ENCODE measurements around the gene COL20A1.

COL20A1 gene

GRCh38 chr20:63359937-63360849, 67.2 kb downstream of the COL20A1 start:
- Mint-ChIP-seq H3K27me3 (peaks cover 55% of the 10 kb centered on the region), H3K4me1 (no peaks in the 10 kb centered on the region), H3K4me3 (no peak overlapping the region), H3K36me3 (peaks cover 2% of the 10 kb centered on the region), H3K9me3 (no peaks in the 10 kb centered on the region), H3K27ac (no peak overlapping the region)
- no peak for DNase-seq
- CTCF ChIA-PET = no interaction called here

GRCh38 chr20:63360850-63361518, 68.0 kb downstream of the COL20A1 start, which contains the start of gene CHRNA4:
TSS of gene CHRNA4 (minus strand) at chr20:63361349. CDS start at chr20:63361165, 184 bp downstream.
- no peaks in the 10 kb centered on the region for H3K4me1 Mint-ChIP-seq
- H3K27ac Mint-ChIP-seq = no peak within 1 kb of the TSS
- peaks cover 2% of the 10 kb centered on the region for H3K36me3 Mint-ChIP-seq
- no peak for DNase-seq
- H3K4me3 Mint-ChIP-seq = no peak within 1 kb of the TSS
- CTCF ChIA-PET = no interaction called here
- peaks cover 56% of the 10 kb centered on the region for H3K27me3 Mint-ChIP-seq
- no peaks in the 10 kb centered on the region for H3K9me3 Mint-ChIP-seq

- Mint-ChIP-seq H3K4me1 (no peaks in the 10 kb centered on the region), H3K27me3 (peaks cover 56% of the 10 kb centered on the region)
Observed at GRCh38 chr20:63361519-63362435, 68.8 kb downstream of the COL20A1 start.

GRCh38 chr20:63362436-63363009, 69.5 kb downstream of the COL20A1 start:
- Mint-ChIP-seq H3K9me3 (no peaks in the 10 kb centered on the region), H3K4me1 (no peaks in the 10 kb centered on the region), H3K36me3 (peaks cover 2% of the 10 kb centered on the region), H3K27ac (no peak overlapping the region), H3K27me3 (peaks cover 56% of the 10 kb centered on the region), H3K4me3 (no peak overlapping the region)
- CTCF ChIA-PET = interaction anchor here (1.4 kb wide), 1 partner anchor 139 kb away, joined by 4 read pairs; no protein-coding TSS in a partner anchor
- no peak for DNase-seq

More at GRCh38 chr20:63361519-63362435, 68.8 kb downstream of the COL20A1 start:
- H3K9me3 Mint-ChIP-seq = no peaks in the 10 kb centered on the region
- H3K36me3 Mint-ChIP-seq = peaks cover 2% of the 10 kb centered on the region
- no peak for DNase-seq
- no peak overlapping the region for H3K27ac Mint-ChIP-seq
- no peak overlapping the region for H3K4me3 Mint-ChIP-seq
- CTCF ChIA-PET = interaction anchor here (1.4 kb wide), 1 partner anchor 138 kb away, joined by 4 read pairs; no protein-coding TSS in a partner anchor

- DNase-seq = no peak
- H3K27me3 Mint-ChIP-seq = peaks cover 56% of the 10 kb centered on the region
- no peaks in the 10 kb centered on the region for H3K4me1 Mint-ChIP-seq
- no peaks in the 10 kb centered on the region for H3K9me3 Mint-ChIP-seq
- no peak overlapping the region for H3K4me3 Mint-ChIP-seq
- CTCF ChIA-PET = interaction anchor here (1.4 kb wide), 1 partner anchor 140 kb away, joined by 4 read pairs; no protein-coding TSS in a partner anchor
- H3K27ac Mint-ChIP-seq = no peak overlapping the region
- peaks cover 2% of the 10 kb centered on the region for H3K36me3 Mint-ChIP-seq
Observed at GRCh38 chr20:63363013-63363957, 70.3 kb downstream of the COL20A1 start.

- CTCF ChIA-PET = no interaction called here
- peaks cover 50% of the 10 kb centered on the region for H3K27me3 Mint-ChIP-seq
Observed at GRCh38 chr20:63363981-63364561, 71.1 kb downstream of the COL20A1 start.

GRCh38 chr20:63364801-63365585, 72.0 kb downstream of the COL20A1 start:
- no peaks in the 10 kb centered on the region for H3K9me3 Mint-ChIP-seq
- H3K4me1 Mint-ChIP-seq = no peaks in the 10 kb centered on the region
- CTCF ChIA-PET = no interaction called here
- no peak for DNase-seq
- peaks cover 2% of the 10 kb centered on the region for H3K36me3 Mint-ChIP-seq
- H3K27ac Mint-ChIP-seq = no peak overlapping the region
- no peak overlapping the region for H3K4me3 Mint-ChIP-seq
- peaks cover 41% of the 10 kb centered on the region for H3K27me3 Mint-ChIP-seq

More at GRCh38 chr20:63363981-63364561, 71.1 kb downstream of the COL20A1 start:
- DNase-seq = no peak
- Mint-ChIP-seq H3K4me1 (no peaks in the 10 kb centered on the region), H3K36me3 (peaks cover 2% of the 10 kb centered on the region), H3K27ac (no peak overlapping the region), H3K9me3 (no peaks in the 10 kb centered on the region), H3K4me3 (no peak overlapping the region)

GRCh38 chr20:63365601-63366389, 72.8 kb downstream of the COL20A1 start:
- DNase-seq = no peak
- CTCF ChIA-PET = no interaction called here
- H3K9me3 Mint-ChIP-seq = no peaks in the 10 kb centered on the region
- no peak overlapping the region for H3K27ac Mint-ChIP-seq
- peaks cover 2% of the 10 kb centered on the region for H3K36me3 Mint-ChIP-seq
- H3K4me3 Mint-ChIP-seq = no peak overlapping the region
- no peaks in the 10 kb centered on the region for H3K4me1 Mint-ChIP-seq
- H3K27me3 Mint-ChIP-seq = peaks cover 33% of the 10 kb centered on the region

- Mint-ChIP-seq H3K9me3 (no peaks in the 10 kb centered on the region), H3K36me3 (peaks cover 2% of the 10 kb centered on the region), H3K27ac (no peak overlapping the region), H3K27me3 (peaks cover 33% of the 10 kb centered on the region), H3K4me1 (no peaks in the 10 kb centered on the region), H3K4me3 (no peak overlapping the region)
- no peak for DNase-seq
- CTCF ChIA-PET = no interaction called here
Observed at GRCh38 chr20:63366390-63367365, 73.7 kb downstream of the COL20A1 start.

GRCh38 chr20:63367446-63368055, 74.6 kb downstream of the COL20A1 start:
- peaks cover under 1% of the 10 kb centered on the region for H3K36me3 Mint-ChIP-seq
- no peaks in the 10 kb centered on the region for H3K9me3 Mint-ChIP-seq
- no peak overlapping the region for H3K27ac Mint-ChIP-seq
- CTCF ChIA-PET = no interaction called here
- peaks cover 24% of the 10 kb centered on the region for H3K27me3 Mint-ChIP-seq
- no peaks in the 10 kb centered on the region for H3K4me1 Mint-ChIP-seq
- H3K4me3 Mint-ChIP-seq = no peak overlapping the region
- no peak for DNase-seq
